Bronchial epithelial cell (primary cell): ENCODE data around the gene AADAT. TPM values are rescaled to one million over a fixed set of nuclear protein-coding genes. Genes with fewer than 3 reads are reported as not detected.
"Not testable (repeated sequence)": the region's sequence is repeated elsewhere in the genome, so short reads cannot be mapped to it uniquely, and the experiment has no call there.

Source experiments
- DNase-seq: peaks from one replicate; pipeline ENCODE4 v3.0.0-alpha.2; 2010; ENCODE audit warnings: low read depth
- FAIRE-seq: peaks from 2 replicates; lab custom pipeline; 2011; peaks lifted over from hg19 to GRCh38; lab: Jason Lieb, UNC
- H3K27me3 ChIP-seq: 2 replicates; pipeline ENCODE4 v1.5.1; 2011; ENCODE audit warnings: low read length; ENCODE audit not compliant: control insufficient read depth, insufficient read depth
- H3K36me3 ChIP-seq: 2 replicates; pipeline ENCODE4 v1.5.1; 2011; ENCODE audit warnings: low read length; ENCODE audit not compliant: control insufficient read depth, insufficient read depth
- H3K4me3 ChIP-seq: 2 replicates; pipeline ENCODE4 v1.5.1; 2011; ENCODE audit warnings: mild to moderate bottlenecking, low read depth, low read length, control low read depth
- total RNA-seq: library from RNA; depleted of rRNA; stranded (reverse); fragments of >200 nt; gene quantifications from 2 replicates; pipeline ENCODE4 v1.2.1, GENCODE V29; 2014
- TF ChIP-seq, protein P1 (sequence below): IDR thresholded peaks from 2 replicates; pipeline ENCODE4 v1.5.1; 2011; ENCODE audit warnings: mild to moderate bottlenecking, moderate library complexity, low read length, control low read depth, inconsistent platforms; ENCODE audit not compliant: insufficient read depth, severe bottlenecking

AADAT gene
- total RNA-seq, 1 donor from 2014 or later = 1.1 TPM

DNA sequence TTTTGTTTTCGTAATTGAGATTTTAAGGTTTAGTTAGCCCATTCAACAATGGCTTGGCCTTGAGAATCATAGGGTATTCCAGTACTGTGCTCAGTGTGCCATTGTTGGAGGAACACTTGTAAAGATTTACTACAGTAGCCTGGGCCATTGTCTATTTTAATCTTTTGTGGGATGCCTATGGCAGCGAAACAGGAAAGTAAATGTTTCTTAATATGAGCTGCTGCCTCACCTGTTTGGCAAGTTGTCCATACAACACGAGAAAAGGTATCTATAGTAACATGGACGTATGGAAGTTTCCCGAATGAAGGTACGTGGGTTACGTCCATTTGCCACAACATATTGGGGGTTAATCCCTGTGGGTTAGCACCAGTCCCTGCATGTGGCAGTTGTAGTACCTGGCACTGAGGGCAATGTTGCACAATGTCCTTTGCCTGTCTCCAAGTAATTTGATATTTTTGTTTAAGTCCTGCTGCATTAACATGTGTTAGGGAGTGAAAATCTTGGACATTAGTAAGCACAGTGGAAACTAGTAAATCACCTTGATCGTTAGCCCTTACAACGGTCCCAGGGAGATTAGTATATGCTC lies 38.6 kb upstream of the AADAT start:
- DNase-seq (peak; percentile 40), FAIRE-seq (peak; percentile 13)
- H3K36me3 ChIP-seq = no peaks in the 10 kb centered on the region
- TF ChIP-seq, protein P1, sequence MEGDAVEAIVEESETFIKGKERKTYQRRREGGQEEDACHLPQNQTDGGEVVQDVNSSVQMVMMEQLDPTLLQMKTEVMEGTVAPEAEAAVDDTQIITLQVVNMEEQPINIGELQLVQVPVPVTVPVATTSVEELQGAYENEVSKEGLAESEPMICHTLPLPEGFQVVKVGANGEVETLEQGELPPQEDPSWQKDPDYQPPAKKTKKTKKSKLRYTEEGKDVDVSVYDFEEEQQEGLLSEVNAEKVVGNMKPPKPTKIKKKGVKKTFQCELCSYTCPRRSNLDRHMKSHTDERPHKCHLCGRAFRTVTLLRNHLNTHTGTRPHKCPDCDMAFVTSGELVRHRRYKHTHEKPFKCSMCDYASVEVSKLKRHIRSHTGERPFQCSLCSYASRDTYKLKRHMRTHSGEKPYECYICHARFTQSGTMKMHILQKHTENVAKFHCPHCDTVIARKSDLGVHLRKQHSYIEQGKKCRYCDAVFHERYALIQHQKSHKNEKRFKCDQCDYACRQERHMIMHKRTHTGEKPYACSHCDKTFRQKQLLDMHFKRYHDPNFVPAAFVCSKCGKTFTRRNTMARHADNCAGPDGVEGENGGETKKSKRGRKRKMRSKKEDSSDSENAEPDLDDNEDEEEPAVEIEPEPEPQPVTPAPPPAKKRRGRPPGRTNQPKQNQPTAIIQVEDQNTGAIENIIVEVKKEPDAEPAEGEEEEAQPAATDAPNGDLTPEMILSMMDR = no peak
- no peaks in the 10 kb centered on the region for H3K27me3 ChIP-seq
- no peak overlapping the region for H3K4me3 ChIP-seq

DNA sequence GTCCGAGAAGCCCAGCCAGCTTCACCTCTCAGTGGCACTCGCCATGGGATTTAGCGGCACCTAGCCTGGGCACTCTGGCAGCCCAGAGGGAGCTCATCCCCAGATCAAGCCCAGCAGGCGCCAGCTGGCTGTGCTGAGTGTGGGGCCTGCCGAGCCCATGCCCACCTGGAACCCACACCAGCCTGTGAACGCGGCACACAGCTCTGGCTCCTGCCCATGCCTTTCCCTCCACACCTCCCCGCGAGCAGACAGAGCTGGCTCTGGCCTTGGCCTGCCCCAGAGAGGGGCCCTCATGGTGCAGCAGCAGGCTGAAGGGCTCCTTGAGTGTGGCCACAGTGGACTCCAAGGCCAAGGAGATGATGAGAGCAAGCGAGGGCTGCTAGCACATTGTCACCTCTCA lies 38.0 kb upstream of the AADAT start:
- TF ChIP-seq, protein P1 = no peak
- no peaks in the 10 kb centered on the region for H3K36me3 ChIP-seq
- FAIRE-seq (no peak), DNase-seq (no peak)
- no peaks in the 10 kb centered on the region for H3K27me3 ChIP-seq
- H3K4me3 ChIP-seq = no peak overlapping the region

GRCh38 chr4:170124406-170124805 lies 34.6 kb upstream of the AADAT start:
- H3K27me3 ChIP-seq = no peaks in the 10 kb centered on the region
- H3K36me3 ChIP-seq = no peaks in the 10 kb centered on the region
- H3K4me3 ChIP-seq = no peak overlapping the region
- DNase-seq (no peak), FAIRE-seq (no peak)
- TF ChIP-seq, protein P1 = no peak

GRCh38 chr4:170122252-170122651 lies 32.5 kb upstream of the AADAT start:
- TF ChIP-seq, protein P1 = no peak
- Histone ChIP-seq H3K36me3 (no peaks in the 10 kb centered on the region), H3K4me3 (no peak overlapping the region), H3K27me3 (no peaks in the 10 kb centered on the region)
- no peak for FAIRE-seq
- DNase-seq = peak; percentile 55

DNA sequence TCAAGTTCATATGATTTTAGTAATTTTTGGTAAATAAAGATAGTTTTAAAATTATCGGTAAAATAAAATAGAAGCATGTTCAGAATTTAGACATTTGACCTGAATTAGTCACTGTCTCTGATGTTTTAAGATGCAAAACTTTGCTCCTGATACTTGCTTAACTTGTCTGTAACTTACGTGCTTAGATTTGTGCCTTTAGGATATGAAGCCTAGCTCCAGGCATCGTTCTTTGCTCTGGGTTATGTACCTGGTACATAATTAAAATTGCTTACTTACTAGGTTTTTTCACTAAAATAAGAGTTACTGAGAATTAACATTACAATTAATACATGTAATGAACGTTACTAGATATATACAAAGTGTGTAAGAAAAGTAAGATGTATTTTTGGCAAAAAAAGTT lies 24.9 kb upstream of the AADAT start:
- no peak for FAIRE-seq
- Histone ChIP-seq H3K36me3 (no peaks in the 10 kb centered on the region), H3K4me3 (no peak overlapping the region), H3K27me3 (no peaks in the 10 kb centered on the region)
- TF ChIP-seq, protein P1 = no peak
- DNase-seq = no peak

DNA sequence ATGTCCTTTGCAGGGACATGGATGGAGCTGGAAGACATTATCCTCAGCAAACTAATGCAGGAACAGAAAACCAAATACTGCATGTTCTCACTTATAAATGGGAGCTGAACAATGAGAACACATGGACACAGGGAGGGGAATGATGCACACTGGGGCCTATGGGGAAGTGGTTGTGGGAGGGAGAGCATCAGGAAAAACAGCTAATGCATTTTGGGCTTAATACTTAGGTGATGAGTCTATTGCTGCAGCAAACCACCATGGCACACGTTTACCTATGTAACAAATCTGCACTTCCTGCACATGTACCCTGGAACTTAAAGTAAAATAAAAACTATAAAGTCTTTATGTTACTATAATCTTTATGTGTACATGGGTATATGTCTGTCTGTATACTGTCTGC lies 24.4 kb upstream of the AADAT start:
- FAIRE-seq, H3K36me3 ChIP-seq, H3K4me3 ChIP-seq, H3K27me3 ChIP-seq, DNase-seq: not testable (repeated sequence)
